DMS153 treated with DMSO at 0.1 percent for 48 hours (cell line): ENCODE data around the gene TSPAN3.

ENCODE experiments used
- DNase-seq: peaks from one replicate; lab custom pipeline; 2025; ENCODE audit not compliant: unreplicated experiment; lab: John Stamatoyannopoulos, UW

The TSPAN3 gene

DNA sequence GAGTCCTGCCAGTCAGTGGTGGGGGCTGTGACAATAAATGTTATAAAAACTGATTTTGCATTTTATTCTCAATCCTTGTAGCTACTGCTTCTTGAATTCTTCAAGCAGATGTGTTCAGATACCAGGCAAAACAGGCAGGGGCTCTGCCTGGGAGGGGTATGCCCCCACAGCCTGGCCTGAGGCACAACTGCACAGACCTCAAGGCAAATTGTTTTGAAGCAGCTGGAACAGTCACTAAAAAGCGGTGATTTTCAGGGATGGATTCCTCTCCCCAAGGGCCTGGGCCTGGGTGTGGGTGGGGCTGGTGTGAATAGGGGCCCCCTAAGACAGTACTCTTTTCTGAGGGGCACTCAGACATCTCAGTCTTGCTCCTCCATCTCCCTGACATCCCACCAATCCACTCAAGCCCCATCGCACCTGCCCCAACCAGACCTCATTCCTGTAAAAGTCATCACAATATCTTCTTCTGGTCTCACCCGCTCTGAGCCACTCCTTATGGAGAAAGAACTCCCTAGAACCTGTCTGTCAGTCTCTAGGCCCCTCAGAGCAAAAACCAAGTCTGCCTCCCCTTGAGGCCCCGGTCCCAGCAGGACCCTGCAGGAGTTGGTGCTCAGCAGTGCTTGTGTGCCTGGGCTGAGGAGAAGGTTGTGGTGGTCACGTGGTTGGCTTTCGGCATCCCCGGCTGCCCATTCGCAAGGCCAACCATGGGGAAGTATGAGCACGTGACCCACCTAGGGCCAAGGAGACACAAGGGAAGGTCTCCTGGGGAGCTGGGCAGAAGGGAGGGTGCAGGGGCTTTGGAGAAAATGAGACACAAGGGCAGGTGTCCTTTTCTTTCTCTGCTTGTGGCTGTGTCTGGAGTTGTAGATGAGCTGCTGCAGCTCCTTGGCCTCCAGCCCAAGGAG lies 78.9 kb downstream of the TSPAN3 start:
- DNase-seq, result no peak
